ENCODE data around the gene HRH1. TPM values are rescaled to one million over a fixed set of nuclear protein-coding genes. Genes with fewer than 3 reads are reported as not detected.
"Not testable (repeated sequence)": the region's sequence is repeated elsewhere in the genome, so short reads cannot be mapped to it uniquely, and the experiment has no call there.

HRH1 gene, protein sequence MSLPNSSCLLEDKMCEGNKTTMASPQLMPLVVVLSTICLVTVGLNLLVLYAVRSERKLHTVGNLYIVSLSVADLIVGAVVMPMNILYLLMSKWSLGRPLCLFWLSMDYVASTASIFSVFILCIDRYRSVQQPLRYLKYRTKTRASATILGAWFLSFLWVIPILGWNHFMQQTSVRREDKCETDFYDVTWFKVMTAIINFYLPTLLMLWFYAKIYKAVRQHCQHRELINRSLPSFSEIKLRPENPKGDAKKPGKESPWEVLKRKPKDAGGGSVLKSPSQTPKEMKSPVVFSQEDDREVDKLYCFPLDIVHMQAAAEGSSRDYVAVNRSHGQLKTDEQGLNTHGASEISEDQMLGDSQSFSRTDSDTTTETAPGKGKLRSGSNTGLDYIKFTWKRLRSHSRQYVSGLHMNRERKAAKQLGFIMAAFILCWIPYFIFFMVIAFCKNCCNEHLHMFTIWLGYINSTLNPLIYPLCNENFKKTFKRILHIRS
- total RNA-seq: 1 to 10 TPM; 4.1 to 8.8 (median 4.4) TPM

DNA sequence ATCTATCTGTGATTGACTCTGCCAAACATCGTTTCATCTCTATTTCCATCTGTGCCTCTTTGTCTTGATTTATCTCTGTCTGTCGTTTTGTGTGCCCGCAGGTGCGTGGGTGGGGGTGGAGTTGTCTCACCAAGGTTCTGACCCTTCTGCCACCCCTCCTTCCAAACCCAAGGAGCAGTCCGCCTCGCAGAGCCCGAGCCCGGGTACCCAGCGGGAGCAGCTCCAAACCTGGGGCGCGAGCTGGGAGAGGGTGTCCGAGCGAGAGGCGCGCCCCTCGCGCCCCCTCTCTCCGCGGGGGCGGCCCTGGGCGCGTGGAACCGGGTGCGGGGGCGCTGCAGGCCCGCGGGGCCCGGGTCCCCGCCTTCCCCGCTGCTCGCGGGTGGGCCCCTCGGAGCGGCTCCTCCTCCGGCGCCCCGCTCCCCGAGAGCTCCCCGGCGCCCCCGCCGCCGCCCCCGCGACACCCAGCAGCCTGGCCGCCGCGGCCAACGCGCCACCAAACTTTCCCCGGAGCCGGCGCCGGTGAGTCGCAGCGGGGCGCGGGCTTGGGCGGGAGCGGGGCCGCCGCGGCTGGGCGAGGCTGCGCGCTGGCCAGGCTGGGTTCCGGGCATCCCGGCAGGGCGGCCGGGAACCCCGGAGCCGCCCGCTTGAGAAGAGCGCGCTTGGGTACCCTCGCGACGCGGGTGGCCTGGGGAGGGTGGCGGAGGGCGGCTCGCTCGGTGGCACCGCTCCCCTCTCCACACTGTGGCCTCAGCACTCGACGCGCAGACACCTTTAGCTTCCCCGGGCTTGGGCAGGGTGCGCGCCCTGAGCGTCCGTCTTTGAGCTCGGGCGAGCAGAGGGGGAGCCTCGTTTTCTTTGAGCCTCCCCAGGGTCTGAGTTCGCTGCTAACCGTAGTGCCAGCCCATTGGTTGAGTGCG is at the start of gene HRH1:
HRH1 (plus strand) TSS at position 458 of the 917 bp plus-strand sequence. CDS start 104,545 bp downstream, outside the sequence.
- TF ChIP-seq POLR2A (IDR thresholded peaks at IDR 0.05): peak in 1 of 4 donors; percentile 38
- TF ChIP-seq, protein P1, sequence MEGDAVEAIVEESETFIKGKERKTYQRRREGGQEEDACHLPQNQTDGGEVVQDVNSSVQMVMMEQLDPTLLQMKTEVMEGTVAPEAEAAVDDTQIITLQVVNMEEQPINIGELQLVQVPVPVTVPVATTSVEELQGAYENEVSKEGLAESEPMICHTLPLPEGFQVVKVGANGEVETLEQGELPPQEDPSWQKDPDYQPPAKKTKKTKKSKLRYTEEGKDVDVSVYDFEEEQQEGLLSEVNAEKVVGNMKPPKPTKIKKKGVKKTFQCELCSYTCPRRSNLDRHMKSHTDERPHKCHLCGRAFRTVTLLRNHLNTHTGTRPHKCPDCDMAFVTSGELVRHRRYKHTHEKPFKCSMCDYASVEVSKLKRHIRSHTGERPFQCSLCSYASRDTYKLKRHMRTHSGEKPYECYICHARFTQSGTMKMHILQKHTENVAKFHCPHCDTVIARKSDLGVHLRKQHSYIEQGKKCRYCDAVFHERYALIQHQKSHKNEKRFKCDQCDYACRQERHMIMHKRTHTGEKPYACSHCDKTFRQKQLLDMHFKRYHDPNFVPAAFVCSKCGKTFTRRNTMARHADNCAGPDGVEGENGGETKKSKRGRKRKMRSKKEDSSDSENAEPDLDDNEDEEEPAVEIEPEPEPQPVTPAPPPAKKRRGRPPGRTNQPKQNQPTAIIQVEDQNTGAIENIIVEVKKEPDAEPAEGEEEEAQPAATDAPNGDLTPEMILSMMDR (IDR thresholded peaks at IDR 0.05): no peak
- DNase-seq: no peak
- Histone ChIP-seq H3K9me3 (no peaks in the 10 kb centered on the region), H3K27ac (peak within 1 kb of the TSS; percentile 46 to 75 (median 70)), H3K36me3 (no peaks in the 10 kb centered on the region), H3K4me3 (peak within 1 kb of the TSS; percentile 47 to 78 (median 54)), H3K4me1 (peaks cover 8 to 35% (median 13%) of the 10 kb centered on the region in 3 donors), H3K27me3 (peaks cover 0 to 39% (median 0%) of the 10 kb centered on the region in 4 donors)
- intact Hi-C loops (cut with DNase I): loop anchor here (10.0 kb wide), 1 partner anchor 181 kb away; no protein-coding TSS in a partner anchor
- 2 to 4% methylated on average over 4 of the region's 98 CpGs for whole genome bisulfite sequencing, 2 donors

DNA sequence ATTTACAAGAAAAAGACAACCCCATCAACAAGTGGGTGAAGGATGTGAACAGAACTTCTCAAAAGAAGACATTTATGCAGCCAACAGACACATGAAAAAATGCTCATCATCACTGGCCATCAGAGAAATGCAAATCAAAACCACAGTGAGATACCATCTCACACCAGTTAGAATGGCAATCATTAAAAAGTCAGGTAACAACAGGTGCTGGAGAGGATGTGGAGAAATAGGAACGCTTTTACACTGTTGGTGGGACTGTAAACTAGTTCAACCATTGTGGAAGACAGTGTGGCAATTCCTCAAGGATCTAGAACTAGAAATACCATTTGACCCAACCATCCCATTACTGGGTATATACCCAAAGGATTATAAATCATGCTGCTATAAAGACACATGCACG is 41.0 kb upstream of the HRH1 start:
- DNase-seq; H3K4me3 ChIP-seq; H3K9me3 ChIP-seq; H3K36me3 ChIP-seq; H3K27ac ChIP-seq; intact Hi-C loops (cut with DNase I); H3K27me3 ChIP-seq; H3K4me1 ChIP-seq: not testable (repeated sequence)
- 79 to 80% methylated on average over 1 of the region's 2 CpGs for WGBS, 2 donors

DNA sequence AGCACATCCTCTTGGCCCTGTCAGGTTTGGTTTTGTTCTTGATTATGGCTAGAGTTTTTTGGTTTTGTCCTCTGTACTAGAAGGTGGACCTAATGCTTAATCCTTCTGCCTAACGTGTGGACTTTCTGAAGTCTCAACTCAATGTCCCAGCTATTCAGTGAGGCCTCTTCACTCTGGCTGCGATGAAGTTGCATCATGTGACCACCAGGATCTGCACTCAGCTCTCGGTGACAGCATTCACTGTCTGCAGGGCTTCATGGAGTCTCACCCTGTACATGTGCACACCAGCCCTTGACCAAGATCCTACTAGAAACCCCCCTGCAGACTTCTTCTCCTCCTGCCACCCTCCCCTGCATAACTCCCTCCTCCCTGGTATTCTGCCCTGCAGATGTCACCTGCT is 38.7 kb upstream of the HRH1 start:
- Histone ChIP-seq H3K4me3 (no peak overlapping the region), H3K27me3 (peaks cover 0 to 4% (median 0%) of the 10 kb centered on the region in 4 donors), H3K27ac (no peak overlapping the region), H3K4me1 (no peaks in the 10 kb centered on the region), H3K9me3 (no peaks in the 10 kb centered on the region), H3K36me3 (no peaks in the 10 kb centered on the region)
- DNase-seq: no peak
- intact Hi-C loops (cut with DNase I): no loop called here
- 75 to 91% methylated on average over 3 of the region's 3 CpGs for WGBS, 2 donors
- TF ChIP-seq POLR2A (IDR thresholded peaks at IDR 0.05): no peak
- TF ChIP-seq, protein P1 (IDR thresholded peaks at IDR 0.05): no peak

DNA sequence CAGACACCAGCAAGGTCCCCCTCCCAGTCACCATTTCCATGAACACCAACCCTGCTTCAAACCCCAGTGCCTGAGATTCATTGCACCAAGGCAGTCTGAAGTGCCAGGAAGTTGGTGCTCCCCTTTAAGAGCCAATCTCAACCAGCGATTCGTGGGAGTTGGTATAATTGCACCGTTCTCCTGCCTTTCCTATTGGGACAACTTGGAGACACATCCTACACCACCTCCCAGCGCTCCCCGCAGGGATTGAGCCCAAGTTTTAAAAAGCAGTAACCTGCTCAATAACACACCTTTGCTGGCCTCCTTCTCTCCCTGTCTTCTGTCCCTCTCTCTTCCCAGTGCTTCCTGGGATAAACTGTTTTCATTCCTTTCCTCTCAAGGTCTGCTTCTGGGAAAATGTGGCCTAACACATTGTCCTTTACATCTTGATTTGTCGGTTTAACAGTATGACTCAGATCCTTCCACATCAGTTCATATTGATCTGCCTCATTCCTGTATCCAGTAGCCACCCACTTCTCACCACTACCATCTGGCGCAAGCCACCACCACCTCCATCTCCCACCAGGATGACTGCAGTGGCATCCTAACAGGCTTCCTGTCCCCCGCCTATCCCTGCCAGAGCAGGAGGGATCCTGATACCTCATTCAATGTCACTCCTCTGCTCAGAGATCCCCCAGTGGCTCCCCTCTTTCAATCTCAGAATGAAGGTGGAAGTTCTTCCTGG is 37.8 kb upstream of the HRH1 start:
- DNase-seq: no peak
- no peak overlapping the region for H3K4me3 ChIP-seq
- H3K4me1 ChIP-seq: no peaks in the 10 kb centered on the region
- H3K27me3 ChIP-seq: peaks cover 0 to 4% (median 0%) of the 10 kb centered on the region in 4 donors
- intact Hi-C loops (cut with DNase I): no loop called here
- no peaks in the 10 kb centered on the region for H3K9me3 ChIP-seq
- TF ChIP-seq, protein P1 (IDR thresholded peaks at IDR 0.05): no peak
- no peak for TF ChIP-seq POLR2A (IDR thresholded peaks at IDR 0.05)
- no peak overlapping the region for H3K27ac ChIP-seq
- no peaks in the 10 kb centered on the region for H3K36me3 ChIP-seq
- WGBS, 2 donors: 87 to 91% methylated on average over 8 of the region's 8 CpGs

DNA sequence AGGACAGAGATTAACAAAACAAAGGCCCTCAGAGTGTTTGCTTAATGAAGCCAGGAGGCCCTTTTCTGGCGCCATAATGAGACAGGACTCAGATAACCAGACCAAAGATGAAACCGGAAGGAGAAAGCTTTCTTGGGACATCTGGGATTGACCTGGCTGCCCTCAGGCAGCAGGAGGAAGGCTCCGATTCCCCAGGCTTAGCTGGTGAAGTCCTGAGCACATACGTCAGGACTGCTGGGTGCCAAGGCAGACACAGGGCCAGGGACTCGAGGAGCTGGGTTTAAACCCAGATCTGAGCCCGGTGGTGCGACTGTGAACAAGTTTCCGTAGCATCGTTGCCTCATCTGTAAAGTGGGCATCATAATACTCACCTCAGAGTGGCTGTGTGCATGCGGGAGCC is 36.7 kb upstream of the HRH1 start:
- intact Hi-C loops (cut with DNase I): no loop called here
- WGBS, 2 donors: 83 to 90% methylated on average over 1 to 8 of the region's 10 CpGs
- no peaks in the 10 kb centered on the region for H3K27me3 ChIP-seq
- no peaks in the 10 kb centered on the region for H3K9me3 ChIP-seq
- no peak for DNase-seq
- no peaks in the 10 kb centered on the region for H3K4me1 ChIP-seq
- H3K27ac ChIP-seq: no peak overlapping the region
- no peaks in the 10 kb centered on the region for H3K36me3 ChIP-seq
- H3K4me3 ChIP-seq: no peak overlapping the region
- TF ChIP-seq POLR2A (IDR thresholded peaks at IDR 0.05): no peak

Measured in esophagus squamous epithelium (tissue), 5 donors.